Adrenal gland (tissue), 12 donors: ENCODE results near the gene MUC5B. TPM values are rescaled to one million over a fixed set of nuclear protein-coding genes. Genes with fewer than 3 reads are reported as not detected.
A peak's percentile ranks its signal among the peaks of the same experiment; 100 is the strongest.

ENCODE experiments used
- DNase-seq, 7 donors: peaks; one replicate each; pipeline ENCODE4 v3.0.0-alpha.2; 2019 to 2020
- H3K27ac ChIP-seq, 5 donors: fragments of 200-600 bp; sonication (generic) in 4 of 5; 1 replicate in 3 of 5; 2 replicates in 2 of 5; pipeline versions ENCODE4 v1.5.1 to v1.8.0; 2016 to 2020; ENCODE audit warnings: mild to moderate bottlenecking in 1 of 5
- H3K27me3 ChIP-seq: fragments of 200-600 bp; 2 replicates; pipeline ENCODE4 v1.8.0; 2021
- H3K36me3 ChIP-seq, 2 donors: fragments of 200-600 bp; replicated peaks in 1 of 2; 1 replicate in 1 of 2; 2 replicates in 1 of 2; pipeline versions ENCODE4 v1.5.1 to v1.8.0; 2018 to 2022
- H3K4me1 ChIP-seq, 2 donors: fragments of 200-600 bp; replicated peaks in 1 of 2; 1 replicate in 1 of 2; 2 replicates in 1 of 2; pipeline versions ENCODE4 v1.5.1 to v1.8.0; 2018 to 2021
- H3K4me3 ChIP-seq, 4 donors: fragments of 200-600 bp; sonication (generic) in 3 of 4; one replicate each; pipeline ENCODE4 v1.5.1; 2016 to 2018
- H3K9me3 ChIP-seq, 3 donors: fragments of 200-600 bp; sonication (generic) in 1 of 3; replicated peaks in 1 of 3; 1 replicate in 2 of 3; 2 replicates in 1 of 3; pipeline versions ENCODE4 v1.5.1 to v1.8.0; 2016 to 2021
- CTCF ChIP-seq, 6 experiments: fragments of 450-650 bp in 4 of 6; fragments of 200-600 bp in 2 of 6; sonication (generic) in 1 of 6; IDR thresholded peaks; 1 replicate in 5 of 6; 2 replicates in 1 of 6; pipeline versions ENCODE4 v1.5.1 to v1.8.0; 2016 to 2021; ENCODE audit warnings: antibody characterized with exemption in 6 of 6, mild to moderate bottlenecking in 2 of 6, moderate library complexity in 1 of 6
- POLR2A ChIP-seq, 2 donors: fragments of 450-650 bp; IDR thresholded peaks; one replicate each; pipeline ENCODE4 v1.6.1; 2017; ENCODE audit warnings: antibody characterized with exemption in 2 of 2, mild to moderate bottlenecking in 2 of 2, moderate library complexity in 1 of 2
- WGBS, 4 donors: extraction: QIAGEN DNeasy Blood & Tissue Kit in 2 of 4; methylation state at CpG; one replicate each; pipeline versions ENCODE4 v1.1.5 to v1.1.7; 2013 to 2017; 5-methylcytosine and 5-hydroxymethylcytosine counted together
- intact Hi-C, 2 donors: fragments of 100-400 bp; cut with DNase I; formaldehyde crosslinking; loops; one replicate each; pipeline versions ENCODE4 v1.14.1 to v1.15.0; 2022 to 2023
- polyA plus RNA-seq, 3 donors: library from polyadenylated mRNA; stranded (reverse); fragments of 200-250 nt in 2 of 3; fragments of 350-450 nt in 1 of 3; fragmentation: Illumina TruSeq in 1 of 3; extraction: RNeasy Lipid Tissue Mini Kit (QIAGEN cat#74804) in 1 of 3; gene quantifications; one replicate each; pipeline ENCODE4 v1.2.3, GENCODE V29; 2013 to 2014
- total RNA-seq, 9 donors: library from RNA; depleted of rRNA in 4 of 9; stranded (reverse); fragments of >200 nt in 4 of 9; fragments of 120-200 nt in 1 of 9; fragmentation: NEBNext Ultra II Directional in 1 of 9; extraction: Animal tissue kit (Norgen Biotek cat#: 25700) in 1 of 9; gene quantifications; one replicate each; pipeline versions ENCODE4 v1.1.0 to v1.2.4, GENCODE V29; 2013 to 2023
- donor health status: healthy with polysubstance abuse.
- donor health status: Bipolar disorder and iron deficiency.
- donor health status: DM: yes; HTN: yes; CAD: no.
- donor health status: DM: no; HTN: no; CAD: no.
- donor health status: DM: no; HTN: no; CAD: no.
- donor health status: DM: yes; HTN: yes; CAD: no.

The MUC5B gene
- total and polyA plus RNA-seq, 12 donors = under 0.01 to 0.95 (median 0.70) TPM; not detected in 7

- no peak for TF ChIP-seq POLR2A (IDR thresholded peaks at IDR 0.05)
- no peak for TF ChIP-seq CTCF (IDR thresholded peaks at IDR 0.05)
- no peaks in the 10 kb centered on the region for H3K27me3 ChIP-seq
- H3K4me3 ChIP-seq = no peak overlapping the region
- no peak for DNase-seq
- 90 to 96% (median 95%) methylated on average over 22 to 40 of the region's 40 CpGs for WGBS, 4 donors
- H3K4me1 ChIP-seq = no peaks in the 10 kb centered on the region
- H3K27ac ChIP-seq = no peak overlapping the region
- peaks cover 0 to 68% of the 10 kb centered on the region in 2 donors for H3K36me3 ChIP-seq
- intact Hi-C loops = no loop called here
- no peaks in the 10 kb centered on the region for H3K9me3 ChIP-seq
Measured at GRCh38 chr11:1278766-1279673, 56.2 kb downstream of the MUC5B start.

- no peaks in the 10 kb centered on the region for H3K4me1 ChIP-seq
- H3K9me3 ChIP-seq = no peaks in the 10 kb centered on the region
- no peak for TF ChIP-seq CTCF (IDR thresholded peaks at IDR 0.05)
- no peaks in the 10 kb centered on the region for H3K27me3 ChIP-seq
- WGBS, 4 donors = 91 to 95% (median 94%) methylated on average over 12 to 14 of the region's 14 CpGs
- no peak overlapping the region for H3K27ac ChIP-seq
- no peak overlapping the region for H3K4me3 ChIP-seq
- no peak for DNase-seq
- peaks cover 0 to 73% of the 10 kb centered on the region in 2 donors for H3K36me3 ChIP-seq
- intact Hi-C loops = no loop called here
Measured at GRCh38 chr11:1279674-1280055, 56.8 kb downstream of the MUC5B start.

- DNase-seq = no peak
- Histone ChIP-seq H3K4me1 (no peaks in the 10 kb centered on the region), H3K9me3 (no peaks in the 10 kb centered on the region), H3K27me3 (no peaks in the 10 kb centered on the region), H3K4me3 (no peak overlapping the region), H3K36me3 (peaks cover 0 to 73% of the 10 kb centered on the region in 2 donors), H3K27ac (no peak overlapping the region)
- intact Hi-C loops = no loop called here
- TF ChIP-seq POLR2A (IDR thresholded peaks at IDR 0.05) = no peak
- 93 to 96% (median 95%) methylated on average over 44 to 46 of the region's 46 CpGs for WGBS, 4 donors
Measured at GRCh38 chr11:1280116-1281035, 57.5 kb downstream of the MUC5B start.

GRCh38 chr11:1281326-1281973, 58.6 kb downstream of the MUC5B start:
- no peaks in the 10 kb centered on the region for H3K4me1 ChIP-seq
- no peak overlapping the region for H3K4me3 ChIP-seq
- 78 to 90% (median 85%) methylated on average over 21 to 33 of the region's 33 CpGs for WGBS, 4 donors
- no peaks in the 10 kb centered on the region for H3K9me3 ChIP-seq
- TF ChIP-seq CTCF (IDR thresholded peaks at IDR 0.05) (no peak), POLR2A (IDR thresholded peaks at IDR 0.05) (no peak)
- peak in 1 of 7 donors; percentile 33 for DNase-seq
- intact Hi-C loops = no loop called here
- no peaks in the 10 kb centered on the region for H3K27me3 ChIP-seq
- H3K36me3 ChIP-seq = peaks cover 0 to 73% of the 10 kb centered on the region in 2 donors
- H3K27ac ChIP-seq = peak overlapping the region in 2 of 5 donors; percentile 38 to 45
